Anterior cingulate cortex (tissue), 58 donors: Measurements from ENCODE around the gene RAE1.
"Not testable (repeated sequence)": the region's sequence is repeated elsewhere in the genome, so short reads cannot be mapped to it uniquely, and the experiment has no call there.

ENCODE experiments used
- DNase-seq, 58 donors: peaks; one replicate each; lab custom pipeline; 2025; lab: John Stamatoyannopoulos, UW

Gene RAE1

GRCh38 chr20:57325632-57326356 lies 25.3 kb upstream of the RAE1 start:
- DNase-seq, result no peak

DNA sequence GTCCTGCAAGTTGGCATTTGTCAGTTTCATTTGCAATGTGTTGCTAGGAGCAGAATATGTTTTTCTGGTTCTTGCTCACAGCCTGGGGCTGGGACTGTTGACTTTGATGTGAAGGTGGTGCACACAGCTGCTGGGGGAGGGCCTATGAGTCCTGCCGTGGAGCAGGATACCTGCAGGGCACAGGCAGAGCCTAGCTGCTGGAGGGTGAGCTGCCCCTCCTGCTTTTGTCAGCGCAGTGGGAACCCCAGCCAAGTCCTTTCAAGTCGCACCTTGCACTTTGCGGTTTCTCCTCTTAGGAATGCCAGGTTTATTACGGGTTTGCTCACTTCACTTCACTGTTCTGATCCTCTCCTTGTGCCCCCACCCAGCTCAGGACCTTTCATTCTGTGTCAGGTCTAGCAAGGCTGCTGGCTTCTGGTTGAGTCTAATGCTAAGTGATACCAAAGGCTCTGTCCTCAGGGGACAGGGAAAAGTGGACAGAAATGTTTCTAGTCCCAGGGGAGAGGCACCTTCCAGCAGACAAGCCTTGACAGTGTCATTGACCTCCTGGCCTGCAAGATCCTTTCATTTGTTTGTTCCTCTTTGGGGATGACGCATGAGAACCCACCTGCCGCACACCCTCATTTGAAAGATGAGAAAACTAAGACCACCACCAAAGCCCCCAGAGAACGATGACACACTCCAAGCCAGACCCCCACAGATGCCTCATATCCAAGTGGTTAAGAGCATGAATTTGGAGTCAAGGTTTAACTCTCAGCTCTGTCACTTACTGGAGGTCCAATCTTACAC lies 24.2 kb upstream of the RAE1 start:
- DNase-seq, result no peak

- no peak for DNase-seq
Measured at GRCh38 chr20:57327820-57328219, 23.2 kb upstream of the RAE1 start.

DNA sequence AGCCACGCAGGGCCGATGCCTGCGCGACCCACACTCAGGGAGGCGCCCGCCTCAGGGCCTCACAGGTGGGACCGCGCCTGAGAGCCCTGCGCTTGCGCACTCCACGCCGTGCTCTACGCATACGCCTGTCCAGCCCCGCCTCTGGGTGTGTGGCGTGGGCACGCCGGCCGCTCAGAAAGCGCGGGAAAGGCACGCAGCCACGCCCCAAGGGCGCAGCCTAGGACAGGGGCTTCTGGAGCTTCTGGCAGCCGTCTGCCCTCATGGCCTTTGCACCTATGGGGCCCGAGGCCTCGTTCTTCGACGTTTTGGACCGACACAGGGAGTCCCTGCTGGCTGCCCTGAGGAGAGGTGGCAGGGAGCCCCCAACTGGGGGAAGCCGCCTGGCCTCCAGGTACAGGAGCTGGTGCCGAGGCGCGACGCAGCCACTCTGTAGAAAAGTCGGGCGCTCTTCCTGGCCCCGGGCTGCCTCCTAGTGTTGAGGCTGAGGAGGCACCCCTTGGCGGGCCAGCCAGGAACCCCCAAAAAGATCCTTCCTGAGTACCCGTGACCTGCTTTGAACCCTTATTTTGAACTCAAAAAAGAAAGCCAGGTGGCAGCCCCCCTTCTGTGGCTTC lies 21.3 kb upstream of the RAE1 start, which contains the start of gene SPO11:
Gene SPO11, plus strand, starts transcription at position 196 of the 614 bp plus-strand sequence. Its CDS starts 65 bp downstream, at position 261.
- DNase-seq, result peak in 2 of 58 donors; percentile 4 to 6

GRCh38 chr20:57330998-57331397 lies 20.1 kb upstream of the RAE1 start:
- DNase-seq, result peak in 8 of 58 donors; percentile 9 to 35 (median 20)

DNA sequence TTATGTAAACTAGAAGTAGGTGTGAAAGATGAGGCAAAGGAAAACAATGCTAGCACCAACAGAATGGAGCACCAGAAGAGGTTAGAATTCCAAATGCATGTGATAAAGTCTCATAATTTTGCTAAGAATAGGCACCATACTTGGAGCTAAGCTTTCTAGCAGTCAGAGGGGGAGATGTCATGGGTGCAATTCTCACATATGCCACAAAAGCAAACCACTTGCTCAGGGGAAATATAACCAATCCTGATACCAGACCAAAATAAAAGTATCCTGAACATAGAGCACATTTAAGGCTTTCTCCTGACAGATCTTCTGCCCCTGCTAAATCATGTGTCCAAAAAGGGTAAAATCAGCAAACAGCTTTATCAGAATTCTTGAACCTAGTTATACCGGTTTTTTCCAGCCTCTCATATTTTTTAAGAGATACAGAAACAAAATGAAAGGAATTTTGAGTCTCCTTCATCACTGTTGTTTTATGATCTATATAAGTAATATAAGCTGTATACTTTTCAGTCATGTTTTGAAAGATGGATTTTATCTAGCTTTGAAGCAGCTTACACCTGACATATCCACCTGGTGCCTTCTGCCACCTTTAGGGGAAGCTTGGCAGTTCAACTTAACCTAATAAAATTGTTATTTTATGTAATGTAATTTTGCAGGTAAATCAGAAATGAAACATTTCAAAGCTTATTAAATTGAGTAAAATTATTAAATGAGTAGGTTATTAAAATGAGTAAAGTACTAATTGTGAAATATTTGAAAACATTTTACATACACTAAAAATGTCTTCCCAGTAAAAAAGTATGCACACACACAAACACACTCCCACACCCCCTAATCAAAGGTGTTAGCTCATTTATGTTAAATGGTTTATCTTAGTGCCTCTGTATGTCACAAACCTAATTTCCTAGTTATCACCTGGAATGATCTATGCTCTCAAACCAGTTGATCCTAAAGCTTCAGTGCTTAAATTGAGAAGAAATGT lies 18.7 kb upstream of the RAE1 start:
- DNase-seq, result no peak

DNA sequence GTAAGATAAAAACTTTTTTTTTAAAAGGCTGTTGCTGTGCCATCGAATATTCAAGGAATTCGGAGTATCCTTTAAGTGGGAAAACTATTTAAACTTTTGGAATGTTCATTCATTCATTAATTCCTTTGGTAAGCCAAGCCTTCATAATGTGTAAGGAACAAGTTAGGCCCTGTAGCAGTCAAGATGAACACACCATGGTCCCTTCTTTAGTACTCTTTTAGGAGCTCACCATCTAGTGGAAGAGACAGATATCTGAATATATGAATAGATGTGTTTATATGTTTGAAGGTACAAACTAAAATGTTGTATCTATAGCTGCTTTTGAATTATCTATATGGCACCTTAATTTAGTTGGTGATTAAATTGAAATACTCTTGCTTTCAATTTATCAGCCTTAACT lies 15.7 kb upstream of the RAE1 start:
- DNase-seq, result no peak

DNA sequence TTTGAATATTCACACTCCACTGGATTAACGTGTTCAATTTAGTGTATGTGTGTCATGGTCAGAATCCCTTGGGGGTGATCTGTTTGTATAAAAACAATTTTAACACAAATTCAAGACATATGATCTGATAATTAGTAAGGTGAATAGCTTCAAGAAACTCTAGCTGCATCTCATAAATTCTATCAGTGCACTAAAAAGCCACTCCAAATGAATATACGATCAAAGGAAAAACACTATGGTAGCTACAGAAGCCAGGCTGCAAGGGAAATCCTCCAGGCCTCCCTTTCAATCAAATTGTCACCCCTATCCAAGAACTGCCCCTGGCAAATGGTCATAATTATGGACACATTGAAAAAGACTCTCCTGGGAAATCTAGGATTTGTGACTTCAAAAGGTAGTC lies 9.4 kb upstream of the RAE1 start:
- no peak for DNase-seq

- no peak for DNase-seq
Measured at GRCh38 chr20:57342829-57343228, 8.2 kb upstream of the RAE1 start.

- DNase-seq, result peak in 48 of 58 donors; percentile 7 to 90 (median 44)
Measured at GRCh38 chr20:57346477-57346876, 4.6 kb upstream of the RAE1 start.

- DNase-seq, result no peak
Measured at GRCh38 chr20:57347393-57347792, 3.7 kb upstream of the RAE1 start.

GRCh38 chr20:57348200-57348921 lies 2.7 kb upstream of the RAE1 start:
- DNase-seq, result not testable (repeated sequence)

DNA sequence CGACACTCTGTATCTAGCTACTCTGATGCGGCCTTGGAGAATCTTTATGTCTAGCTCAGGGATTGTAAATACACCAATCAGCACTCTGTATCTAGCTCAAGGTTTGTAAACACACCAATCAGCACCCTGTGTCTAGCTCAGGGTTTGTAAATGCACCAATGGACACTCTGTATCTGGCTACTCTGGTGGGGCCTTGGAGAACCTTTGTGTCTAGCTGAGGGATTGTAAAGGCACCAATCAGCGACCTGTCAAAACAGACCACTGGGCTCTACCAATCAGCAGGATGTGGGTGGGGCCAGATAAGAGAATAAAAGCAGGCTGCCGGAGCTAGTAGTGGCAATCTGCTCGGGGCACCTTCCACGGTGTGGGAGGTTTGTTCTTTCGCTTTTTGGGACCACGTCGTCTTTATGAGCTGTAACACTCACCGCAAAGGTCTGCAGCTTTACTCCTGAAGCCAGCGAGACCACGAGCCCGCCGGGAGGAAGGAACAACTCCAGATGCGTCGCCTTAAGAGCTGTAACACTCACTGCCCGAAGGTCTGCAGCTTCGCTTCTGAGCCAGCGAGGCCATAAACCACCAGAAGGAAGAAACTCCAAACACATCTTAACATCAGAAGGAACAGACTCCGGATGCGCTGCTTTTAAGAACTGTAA lies 2.0 kb upstream of the RAE1 start:
- not testable (repeated sequence) for DNase-seq

DNA sequence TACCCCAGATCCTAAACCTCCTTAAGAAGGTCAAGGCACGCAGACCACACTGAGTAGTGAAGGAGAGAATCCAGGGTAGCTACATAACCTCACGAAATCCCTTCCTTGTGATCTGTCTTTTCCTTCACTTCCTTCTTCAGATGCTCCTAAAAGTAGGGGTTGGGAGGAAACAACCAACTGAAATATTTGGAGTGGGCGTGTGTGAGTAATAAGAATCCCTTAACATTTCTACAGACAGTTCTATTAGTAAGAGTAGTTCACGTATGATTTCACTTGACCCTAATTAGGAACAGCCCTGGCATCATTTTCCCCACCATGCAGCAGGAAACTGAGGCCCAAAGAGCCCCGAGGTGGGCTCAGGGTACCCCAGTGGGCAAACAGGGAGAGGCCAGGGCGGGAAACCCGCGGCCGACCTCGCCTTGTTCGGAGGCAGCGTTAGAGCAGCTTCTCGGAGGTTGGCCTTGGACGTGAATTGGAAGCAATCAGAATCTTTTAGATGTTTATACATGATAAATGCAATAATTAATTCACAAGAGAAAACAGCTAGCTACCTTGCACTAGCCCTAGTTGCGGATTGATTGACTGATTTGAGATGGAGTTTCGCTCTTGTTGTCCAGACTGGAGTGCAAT lies 859 bp upstream of the RAE1 start:
- DNase-seq, result no peak

- not testable (repeated sequence) for DNase-seq
Measured at GRCh38 chr20:57350726-57351041, 371 bp upstream of the RAE1 start.

DNA sequence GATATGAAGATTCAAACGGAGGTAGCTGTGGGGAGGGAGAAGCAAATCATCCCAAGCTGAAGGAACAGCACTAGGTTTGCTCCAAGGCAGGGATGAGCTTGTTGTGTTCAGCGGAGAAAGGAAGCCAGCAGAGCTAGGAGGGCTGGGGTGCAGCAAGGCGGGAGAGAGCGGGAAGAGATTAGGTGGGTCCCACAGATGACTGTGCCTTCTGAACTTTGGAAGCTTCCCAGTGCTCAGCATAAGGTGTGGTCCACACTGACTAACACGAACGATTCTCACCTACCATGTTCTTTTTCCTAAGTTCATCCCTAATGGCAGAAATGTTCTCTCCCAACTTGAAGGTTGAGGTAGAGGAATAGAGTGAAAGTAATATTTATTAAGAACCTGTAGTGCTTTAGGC lies 1.2 kb downstream of the RAE1 start:
- DNase-seq, result no peak

DNA sequence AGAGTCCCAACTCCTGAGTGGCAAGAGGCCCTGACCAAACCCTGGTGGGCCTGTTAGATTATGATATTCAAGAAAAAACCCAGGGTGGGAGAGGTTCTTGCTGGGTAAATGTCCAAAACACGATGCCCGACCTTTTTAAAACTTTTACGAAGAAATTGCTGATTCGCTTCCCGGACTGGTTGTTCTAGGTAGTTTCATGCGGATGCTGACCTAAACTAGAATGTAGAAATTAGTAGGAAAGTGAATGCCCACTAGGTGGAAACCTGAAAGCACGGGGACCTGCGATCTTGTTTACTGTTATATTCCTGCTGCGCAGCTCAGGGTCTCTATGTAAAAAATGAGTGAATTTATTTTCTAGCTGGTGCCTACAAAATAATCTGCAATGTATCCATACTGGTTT lies 2.3 kb downstream of the RAE1 start:
- no peak for DNase-seq

DNA sequence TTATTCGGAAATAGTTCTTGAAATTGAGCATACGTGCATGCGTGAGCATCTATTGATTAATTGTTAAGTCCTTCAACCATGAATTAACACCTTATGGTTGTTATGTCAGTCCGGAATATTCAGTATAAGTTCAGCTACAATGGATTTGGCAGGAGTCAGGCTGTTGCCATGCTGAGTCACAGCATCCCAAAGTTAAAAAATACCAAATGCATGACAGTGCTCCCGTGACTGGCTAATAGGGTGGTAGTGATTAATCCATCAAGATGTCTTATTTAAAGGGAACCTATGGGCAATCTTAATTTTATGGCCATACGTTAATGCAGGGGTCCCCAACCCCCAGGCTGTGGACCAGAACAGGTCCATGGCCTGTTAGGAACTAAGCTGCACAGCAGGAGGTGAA lies 10.5 kb downstream of the RAE1 start:
- no peak for DNase-seq

DNA sequence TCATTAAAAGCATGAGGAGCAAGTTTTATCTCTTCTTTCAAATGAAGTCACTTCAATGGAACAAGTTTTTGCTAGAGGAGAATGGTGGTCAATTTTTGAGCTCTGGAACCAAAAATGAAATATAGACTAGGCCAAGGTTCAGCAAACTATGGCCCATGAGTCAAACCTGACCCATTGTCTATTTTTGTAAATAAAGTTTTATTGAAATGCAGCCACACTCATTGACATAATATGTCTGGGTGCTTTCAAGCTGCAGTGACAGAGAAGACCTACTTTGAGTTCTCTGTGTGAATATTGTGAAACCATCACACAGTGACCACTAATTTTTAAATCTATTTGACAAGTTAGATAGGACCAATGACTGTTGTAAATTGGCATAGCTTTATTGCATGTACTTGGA lies 13.4 kb downstream of the RAE1 start:
- DNase-seq, result no peak
